H9 (cell line): ENCODE data around the gene GABRR2. TPM values are rescaled to one million over a fixed set of nuclear protein-coding genes. Genes with fewer than 3 reads are reported as not detected.

Experiments
- DNase-seq: peaks from one replicate; pipeline ENCODE4 v3.0.0-alpha.2; 2017
- H2AFZ ChIP-seq: one replicate; pipeline ENCODE4 v1.6.1; 2013; ENCODE audit warnings: mild to moderate bottlenecking, low read length, control low read depth, moderate library complexity
- H2AK5ac ChIP-seq: 2 replicates; pipeline ENCODE4 v1.6.1; 2013; ENCODE audit warnings: low read length, control low read depth, mixed read lengths; ENCODE audit not compliant: insufficient read length
- H2BK120ac ChIP-seq: one replicate; pipeline ENCODE4 v1.6.1; 2013; ENCODE audit warnings: low read depth, mild to moderate bottlenecking, low read length, control low read depth, inconsistent platforms; ENCODE audit not compliant: poor library complexity, severe bottlenecking
- H2BK12ac ChIP-seq: 2 replicates; pipeline ENCODE4 v1.6.1; 2013; ENCODE audit warnings: low read length, control low read depth, mixed read lengths, low read depth; ENCODE audit not compliant: insufficient read length
- H2BK15ac ChIP-seq: 2 replicates; pipeline ENCODE4 v1.6.1; 2013; ENCODE audit warnings: low read depth, low read length, control low read depth
- H2BK20ac ChIP-seq: one replicate; pipeline ENCODE4 v1.6.1; 2013; ENCODE audit warnings: low read depth, mild to moderate bottlenecking, low read length, control low read depth, inconsistent platforms; ENCODE audit not compliant: poor library complexity, severe bottlenecking
- H2BK5ac ChIP-seq: 2 replicates; pipeline ENCODE4 v1.6.1; 2013; ENCODE audit warnings: low read length, control low read depth, mixed read lengths; ENCODE audit not compliant: insufficient read length
- H3K14ac ChIP-seq: 2 replicates; pipeline ENCODE4 v1.6.1; 2013; ENCODE audit warnings: low read length, control low read depth; ENCODE audit not compliant: insufficient read depth
- H3K18ac ChIP-seq: 2 replicates; pipeline ENCODE4 v1.6.1; 2013; ENCODE audit warnings: low read depth, mild to moderate bottlenecking, mixed read lengths, low read length, control low read depth; ENCODE audit not compliant: insufficient read length
- H3K23ac ChIP-seq: 2 replicates; pipeline ENCODE4 v1.6.1; 2013; ENCODE audit warnings: low read length, control low read depth, mixed read lengths, low read depth; ENCODE audit not compliant: insufficient read length
- H3K23me2 ChIP-seq: 2 replicates; pipeline ENCODE4 v1.6.1; 2013; ENCODE audit warnings: low read depth, mild to moderate bottlenecking, mixed read lengths, low read length, control low read depth; ENCODE audit not compliant: insufficient read length, poor library complexity, severe bottlenecking
- H3K27ac ChIP-seq: 2 replicates; pipeline ENCODE4 v1.5.1; 2013; ENCODE audit warnings: low read length, control low read depth, mixed read lengths, low read depth; ENCODE audit not compliant: insufficient read length
- H3K27me3 ChIP-seq: 2 replicates; pipeline ENCODE4 v1.6.1; 2013; ENCODE audit warnings: low read length, control low read depth, inconsistent platforms; ENCODE audit not compliant: insufficient read depth
- H3K4ac ChIP-seq: 2 replicates; pipeline ENCODE4 v1.6.1; 2013; ENCODE audit warnings: low read depth, mild to moderate bottlenecking, control low read depth, inconsistent platforms, low read length, moderate library complexity
- H3K4me1 ChIP-seq: 2 replicates; pipeline ENCODE4 v1.6.1; 2013; ENCODE audit warnings: low read length, control low read depth, inconsistent platforms; ENCODE audit not compliant: insufficient read depth
- H3K4me2 ChIP-seq: 2 replicates; pipeline ENCODE4 v1.6.1; 2013; ENCODE audit warnings: low read length, control low read depth, mixed read lengths; ENCODE audit not compliant: insufficient read length, insufficient read depth
- H3K56ac ChIP-seq: 2 replicates; pipeline ENCODE4 v1.6.1; 2013; ENCODE audit warnings: low read depth, mild to moderate bottlenecking, mixed read lengths, low read length, control low read depth; ENCODE audit not compliant: insufficient read length
- H3K79me1 ChIP-seq: 2 replicates; pipeline ENCODE4 v1.6.1; 2013; ENCODE audit warnings: low read depth, mild to moderate bottlenecking, moderate library complexity, low read length, control low read depth, inconsistent platforms; ENCODE audit not compliant: insufficient read depth, poor library complexity, severe bottlenecking
- H3K79me2 ChIP-seq: 2 replicates; pipeline ENCODE4 v1.6.1; 2013; ENCODE audit warnings: low read length, control low read depth, inconsistent platforms; ENCODE audit not compliant: insufficient read depth
- H3K9ac ChIP-seq: 2 replicates; pipeline ENCODE4 v1.6.1; 2013; ENCODE audit warnings: low read length, control low read depth, mixed read lengths; ENCODE audit not compliant: insufficient read length; ENCODE audit errors: extremely low read depth
- H3K9me3 ChIP-seq: one replicate; pipeline ENCODE4 v1.6.1; 2013; ENCODE audit warnings: low read depth, low read length, inconsistent platforms; ENCODE audit not compliant: control insufficient read depth
- H3T11ph ChIP-seq: one replicate; pipeline ENCODE4 v1.6.1; 2013; ENCODE audit warnings: mild to moderate bottlenecking, low read length, control low read depth, inconsistent platforms
- H4K20me1 ChIP-seq: one replicate; pipeline ENCODE4 v1.6.1; 2013; ENCODE audit not compliant: control insufficient read depth, insufficient read length, insufficient read depth
- H4K5ac ChIP-seq: 2 replicates; pipeline ENCODE4 v1.6.1; 2013; ENCODE audit warnings: low read depth, mild to moderate bottlenecking, mixed read lengths, low read length, control low read depth; ENCODE audit not compliant: insufficient read length
- H4K8ac ChIP-seq: replicated peaks from 2 replicates; pipeline ENCODE4 v1.6.1; 2013; ENCODE audit warnings: low read length, control low read depth, mixed read lengths, low read depth; ENCODE audit not compliant: insufficient read length
- H4K91ac ChIP-seq: 2 replicates; pipeline ENCODE4 v1.6.1; 2013; ENCODE audit warnings: low read depth, mild to moderate bottlenecking, moderate library complexity, mixed read lengths, low read length, control low read depth; ENCODE audit not compliant: insufficient read length
- H3K27ac Mint-ChIP-seq, 3 experiments: 2 replicates in 2 of 3; 3 replicates in 1 of 3; pipeline ENCODE4 v1.8.0; 2020 to 2021; ENCODE audit warnings: mixed read lengths in 3 of 3, mild to moderate bottlenecking in 1 of 3, moderate library complexity in 1 of 3
- H3K27me3 Mint-ChIP-seq: 2 replicates; pipeline ENCODE4 v1.8.0; 2021; ENCODE audit warnings: low read depth, mild to moderate bottlenecking, moderate library complexity, mixed read lengths
- H3K36me3 Mint-ChIP-seq, 3 experiments: 2 replicates in 2 of 3; 3 replicates in 1 of 3; pipeline ENCODE4 v1.8.0; 2020 to 2021; ENCODE audit warnings: low read depth in 3 of 3, mixed read lengths in 3 of 3; ENCODE audit not compliant: insufficient read depth in 1 of 3
- H3K4me1 Mint-ChIP-seq, 2 experiments: 2 replicates each; pipeline ENCODE4 v1.8.0; 2020; ENCODE audit warnings: mixed read lengths in 2 of 2
- H3K4me3 Mint-ChIP-seq, 2 experiments: 2 replicates in 1 of 2; 3 replicates in 1 of 2; pipeline ENCODE4 v1.8.0; 2020 to 2021; ENCODE audit warnings: mild to moderate bottlenecking in 2 of 2, mixed read lengths in 2 of 2, moderate library complexity in 1 of 2
- H3K9me3 Mint-ChIP-seq, 2 experiments: 2 replicates in 1 of 2; 3 replicates in 1 of 2; pipeline ENCODE4 v1.8.0; 2020; ENCODE audit warnings: mild to moderate bottlenecking in 2 of 2, mixed read lengths in 2 of 2, moderate library complexity in 1 of 2
- CTCF ChIP-seq: fragments of 200-600 bp; sonication (generic); conservative IDR thresholded peaks from 3 replicates; pipeline ENCODE4 v1.8.0; 2021; ENCODE audit warnings: antibody characterized with exemption, mild to moderate bottlenecking
- WGBS: extraction: QIAGEN DNeasy Blood & Tissue Kit; methylation state at CpG from one replicate; pipeline ENCODE4 v1.1.7; 2013; ENCODE audit warnings: missing lambda C conversion rate, low lambda C conversion rate, mixed read lengths; ENCODE audit not compliant: insufficient read length; ENCODE audit errors: extremely low coverage; 5-methylcytosine and 5-hydroxymethylcytosine counted together
- total RNA-seq: library from RNA; stranded (reverse); gene quantifications from 2 replicates; pipeline ENCODE4 v1.2.1, GENCODE V29; 2021

Gene GABRR2
- total RNA-seq, 1 experiment from 2014 or later, result not detected

- H3K27me3 ChIP-seq, result no peaks in the 10 kb centered on the region
- no CpG with 5 or more reads among the region's 3 CpGs for WGBS
- H3K4me2 ChIP-seq, result no peak overlapping the region
- H2BK120ac ChIP-seq, result no peak overlapping the region
- peaks cover 6% of the 10 kb centered on the region; the same call in 1 of the 2 replicates for H3K4me1 ChIP-seq
- H3K4ac ChIP-seq, result no peak overlapping the region
- Mint-ChIP-seq H3K36me3 (peaks cover 0 to 6% (median 0%) of the 10 kb centered on the region in 3 experiments; a peak in 4 of 7 replicates), H3K27ac (peak overlapping the region in 1 of 3 experiments; percentile 17; a peak in 1 of 7 replicates), H3K4me3 (no peak overlapping the region), H3K27me3 (peaks cover 5% of the 10 kb centered on the region; the same call in 1 of the 2 replicates), H3K9me3 (peaks cover 13% of the 10 kb centered on the region in 2 experiments), H3K4me1 (peaks cover 28 to 30% of the 10 kb centered on the region in 2 experiments)
- H4K20me1 ChIP-seq, result no peaks in the 10 kb centered on the region
- H3K9ac ChIP-seq, result no peak overlapping the region
- H2BK20ac ChIP-seq, result no peak overlapping the region
- no peak overlapping the region for H2AK5ac ChIP-seq
- H2AFZ ChIP-seq, result no peak overlapping the region
- H3K79me2 ChIP-seq, result no peaks in the 10 kb centered on the region
- H3K18ac ChIP-seq, result no peak overlapping the region
- H2BK15ac ChIP-seq, result no peak overlapping the region
- H4K5ac ChIP-seq, result no peak overlapping the region
- no peaks in the 10 kb centered on the region for H3K23me2 ChIP-seq
- H3K27ac ChIP-seq, result no peak overlapping the region
- H4K8ac ChIP-seq, result no peak overlapping the region
- no peak overlapping the region for H3K14ac ChIP-seq
- no peak overlapping the region for H2BK12ac ChIP-seq
- DNase-seq, result peak; percentile 38
- H3K9me3 ChIP-seq, result no peaks in the 10 kb centered on the region
- H3K23ac ChIP-seq, result no peak overlapping the region
- no peak overlapping the region for H4K91ac ChIP-seq
- peak; percentile 66 for TF ChIP-seq CTCF
- H3T11ph ChIP-seq, result no peak overlapping the region
- no peak overlapping the region for H2BK5ac ChIP-seq
- H3K79me1 ChIP-seq, result no peaks in the 10 kb centered on the region
- H3K56ac ChIP-seq, result no peak overlapping the region
Observed at GRCh38 chr6:89239338-89239737, 75.8 kb downstream of the GABRR2 start.
